Heart left ventricle (tissue), 16 donors: ENCODE data around the gene OSBPL7. TPM values are rescaled to one million over a fixed set of nuclear protein-coding genes. Genes with fewer than 3 reads are reported as not detected.

ENCODE experiments used
- ATAC-seq, 4 donors: fragments of 200-7000 bp; cut with Tn5 transposase; one replicate each; pipeline ENCODE4 v1.9.1; 2020 to 2022; ENCODE audit warnings: moderate library complexity in 4 of 4, mild to moderate bottlenecking in 3 of 4, moderate number of reproducible peaks in 1 of 4
- DNase-seq, 5 donors: peaks; one replicate each; pipeline ENCODE4 v3.0.0-alpha.2; 2020
- H3K27ac ChIP-seq, 12 donors: fragments of 200-600 bp; sonication (generic) in 4 of 12; one replicate each; pipeline versions ENCODE4 v1.5.0 to v1.8.0; 2016 to 2022; ENCODE audit warnings: mild to moderate bottlenecking in 2 of 12
- H3K27me3 ChIP-seq, 9 donors: fragments of 200-600 bp; sonication (generic) in 2 of 9; one replicate each; pipeline versions ENCODE4 v1.5.1 to v1.8.0; 2016 to 2022; ENCODE audit warnings: mild to moderate bottlenecking in 3 of 9
- H3K36me3 ChIP-seq, 9 donors: fragments of 200-600 bp; sonication (generic) in 2 of 9; one replicate each; pipeline versions ENCODE4 v1.5.0 to v1.8.0; 2018 to 2022; ENCODE audit warnings: mild to moderate bottlenecking in 2 of 9
- H3K4me1 ChIP-seq, 12 donors: fragments of 200-600 bp; sonication (generic) in 4 of 12; one replicate each; pipeline versions ENCODE4 v1.5.0 to v1.8.0; 2016 to 2022; ENCODE audit warnings: mild to moderate bottlenecking in 3 of 12
- H3K4me3 ChIP-seq, 12 donors: fragments of 200-600 bp; sonication (generic) in 4 of 12; one replicate each; pipeline versions ENCODE4 v1.5.0 to v1.8.0; 2017 to 2022; ENCODE audit warnings: mild to moderate bottlenecking in 9 of 12, moderate library complexity in 4 of 12
- H3K9me3 ChIP-seq, 12 donors: fragments of 200-600 bp; sonication (generic) in 4 of 12; one replicate each; pipeline versions ENCODE4 v1.5.0 to v1.8.0; 2016 to 2022; ENCODE audit warnings: mild to moderate bottlenecking in 1 of 12
- CTCF ChIP-seq, 12 donors: fragments of 200-600 bp; sonication (generic) in 4 of 12; IDR thresholded peaks; one replicate each; pipeline versions ENCODE4 v1.5.0 to v1.8.0; 2018 to 2022; ENCODE audit warnings: antibody characterized with exemption in 12 of 12, mild to moderate bottlenecking in 5 of 12
- POLR2A ChIP-seq, 2 donors: fragments of 450-650 bp; IDR thresholded peaks; one replicate each; pipeline ENCODE4 v1.6.1; 2017; ENCODE audit warnings: antibody characterized with exemption in 2 of 2, mild to moderate bottlenecking in 2 of 2, moderate library complexity in 2 of 2
- whole genome bisulfite sequencing, 4 donors: extraction: QIAGEN DNeasy Blood & Tissue Kit in 2 of 4; methylation state at CpG; one replicate each; pipeline versions ENCODE4 v1.1.5 to v1.1.7; 2013 to 2018; 5-methylcytosine and 5-hydroxymethylcytosine counted together
- intact Hi-C, 10 donors: fragments of 100-400 bp; cut with DNase I; formaldehyde crosslinking; loops; one replicate each; pipeline versions ENCODE4 v1.11.1 to v1.14.2; 2022
- polyA plus RNA-seq, 2 donors: library from polyadenylated mRNA; stranded (reverse); fragments of 200-250 nt; gene quantifications; one replicate each; pipeline ENCODE4 v1.2.3, GENCODE V29; 2013
- total RNA-seq, 9 donors: library from RNA; depleted of rRNA in 2 of 9; stranded (reverse); fragments of >200 nt in 2 of 9; fragmentation: NEBNext Ultra II Directional in 3 of 9; extraction: Animal tissue kit (Norgen Biotek cat#: 25700) in 3 of 9; gene quantifications; one replicate each; pipeline versions ENCODE4 v1.1.0 to v1.2.4, GENCODE V29; 2016 to 2023
- donor health status: ischemic (EF 13 %, LVEDD 7.1; RV severe dilation, severe dysfunction).
- donor health status: healthy with polysubstance abuse.
- donor health status: DM: no; HTN: yes; CAD: no.
- donor health status: DM: no; HTN: no; CAD: no.
- donor health status: ischemic (EF 25% LVEDD 6.9; RV normal size, moderate dysfunction).
- donor health status: ischemic (EF 25% LVEDD 5.7; RV mildly dilated, moderate dysfunction).
- donor health status: healthy.
- donor health status: DM: yes; HTN: yes; CAD: no.
- donor health status: ischemic (EF 35%, LVEDD 5.7; RV mildly dilated, moderate dysfunction).
- donor health status: nonischemic (EF 11% LVEDD 7.7; RV severe dilation, severe dysfunction).
- donor health status: DM: yes; HTN: yes; CAD: no.
- donor health status: PGD.
- donor health status: ischemic (EF 29% LVEDD 5.4; RV normal size, mild dysfunction).
- donor health status: nonischemic (EF 23%, LVEDD 6.1; RV moderate dilation, normal function).

Gene OSBPL7
- total and polyA plus RNA-seq, 11 donors: 1.5 to 7.4 (median 5.2) TPM

- intact Hi-C loops: loop anchor here in 7 of 10 donors (2.0 to 10.0 kb wide), 5 partner anchors 106 to 579 kb away; no protein-coding TSS in a partner anchor
- TF ChIP-seq CTCF (IDR thresholded peaks at IDR 0.05) (no peak), POLR2A (IDR thresholded peaks at IDR 0.05) (no peak)
- H3K36me3 ChIP-seq: peaks cover 0 to 24% (median 8%) of the 10 kb centered on the region in 9 donors
- H3K4me1 ChIP-seq: peaks cover 0 to 10% (median 0%) of the 10 kb centered on the region in 12 donors
- ATAC-seq: no peak
- no peak overlapping the region for H3K4me3 ChIP-seq
- no peaks in the 10 kb centered on the region for H3K9me3 ChIP-seq
- 73 to 80% (median 77%) methylated on average over 5 to 6 of the region's 6 CpGs for WGBS, 4 donors
- DNase-seq: no peak
- no peaks in the 10 kb centered on the region for H3K27me3 ChIP-seq
- H3K27ac ChIP-seq: no peak overlapping the region
Measured at GRCh38 chr17:47803751-47804150, 17.8 kb downstream of the OSBPL7 start.

GRCh38 chr17:47803201-47803600, 18.4 kb downstream of the OSBPL7 start:
- Histone ChIP-seq H3K4me3 (no peak overlapping the region), H3K27ac (no peak overlapping the region), H3K27me3 (peaks cover 0 to 5% (median 0%) of the 10 kb centered on the region in 9 donors), H3K36me3 (peaks cover 0 to 18% (median 3%) of the 10 kb centered on the region in 9 donors), H3K4me1 (peaks cover 0 to 10% (median 0%) of the 10 kb centered on the region in 12 donors), H3K9me3 (no peaks in the 10 kb centered on the region)
- TF ChIP-seq POLR2A (IDR thresholded peaks at IDR 0.05): no peak
- no peak for TF ChIP-seq CTCF (IDR thresholded peaks at IDR 0.05)
- DNase-seq: no peak
- no peak for ATAC-seq
- 44 to 67% (median 65%) methylated on average over 4 to 5 of the region's 5 CpGs for WGBS, 4 donors
- intact Hi-C loops: loop anchor here in 7 of 10 donors (2.0 to 10.0 kb wide), 5 partner anchors 106 to 578 kb away; no protein-coding TSS in a partner anchor

- 27 to 38% (median 33%) methylated on average over 9 of the region's 9 CpGs for WGBS, 4 donors
- intact Hi-C loops: loop anchor here in 7 of 10 donors (2.0 to 10.0 kb wide), 5 partner anchors 105 to 578 kb away; no protein-coding TSS in a partner anchor
- Histone ChIP-seq H3K36me3 (peaks cover 0 to 11% (median 1%) of the 10 kb centered on the region in 9 donors), H3K4me3 (no peak overlapping the region), H3K9me3 (no peaks in the 10 kb centered on the region), H3K27ac (no peak overlapping the region), H3K4me1 (peaks cover 0 to 10% (median 0%) of the 10 kb centered on the region in 12 donors), H3K27me3 (peaks cover 0 to 6% (median 0%) of the 10 kb centered on the region in 9 donors)
- TF ChIP-seq POLR2A (IDR thresholded peaks at IDR 0.05): no peak
- TF ChIP-seq CTCF (IDR thresholded peaks at IDR 0.05): peak; percentile 27 to 60 (median 50)
- peak; percentile 55 to 60 (median 58) for ATAC-seq
- no peak for DNase-seq
Measured at GRCh38 chr17:47802341-47803022, 19.1 kb downstream of the OSBPL7 start.

GRCh38 chr17:47801906-47802305, 19.7 kb downstream of the OSBPL7 start:
- no peak for TF ChIP-seq CTCF (IDR thresholded peaks at IDR 0.05)
- TF ChIP-seq POLR2A (IDR thresholded peaks at IDR 0.05): no peak
- DNase-seq (no peak), ATAC-seq (no peak)
- 42 to 57% (median 53%) methylated on average over 6 of the region's 6 CpGs for WGBS, 4 donors
- no peaks in the 10 kb centered on the region for H3K9me3 ChIP-seq
- H3K4me1 ChIP-seq: peaks cover 0 to 10% (median 0%) of the 10 kb centered on the region in 12 donors
- H3K27ac ChIP-seq: no peak overlapping the region
- peaks cover 0 to 6% (median 0%) of the 10 kb centered on the region in 9 donors for H3K27me3 ChIP-seq
- intact Hi-C loops: loop anchor here in 7 of 10 donors (2.0 to 10.0 kb wide), 5 partner anchors 105 to 577 kb away; no protein-coding TSS in a partner anchor
- H3K4me3 ChIP-seq: no peak overlapping the region
- H3K36me3 ChIP-seq: peaks cover 0 to 5% (median 0%) of the 10 kb centered on the region in 9 donors
